H1 (cell line): Measurements from ENCODE around the gene AMH.

ENCODE experiments used
- ASH2L ChIP-seq: fragments of 200-600, 300-600 bp; sonication (generic); IDR thresholded peaks from one replicate; pipeline ENCODE4 v1.7.1; 2017; ENCODE audit warnings: low read length
- EZH2 ChIP-seq: fragments of 200-600 bp; sonication (generic); IDR thresholded peaks from 2 replicates; pipeline ENCODE4 v1.7.1; 2012; ENCODE audit warnings: low read depth, mild to moderate bottlenecking, moderate library complexity, low read length, inconsistent platforms; ENCODE audit not compliant: severe bottlenecking
- GTF2F1 ChIP-seq: IDR thresholded peaks from 2 replicates; pipeline ENCODE4 v1.6.1; 2012; ENCODE audit warnings: low read depth, low read length, improper control_type of control experiment, borderline replicate concordance
- HDAC6 ChIP-seq: IDR thresholded peaks from one replicate; pipeline ENCODE4 v1.7.1; 2012; ENCODE audit warnings: low read depth, mild to moderate bottlenecking, inconsistent platforms, low read length, moderate library complexity
- JUN ChIP-seq: IDR thresholded peaks from 2 replicates; pipeline ENCODE4 v1.6.1; 2011; ENCODE audit warnings: low read depth, mild to moderate bottlenecking, improper control_type of control experiment, low read length
- KDM4A ChIP-seq: IDR thresholded peaks from one replicate; pipeline ENCODE4 v1.7.1; 2012; ENCODE audit warnings: low read depth, mild to moderate bottlenecking, moderate library complexity, low read length, inconsistent platforms; ENCODE audit not compliant: severe bottlenecking
- POLR2A ChIP-seq, 2 experiments: IDR thresholded peaks; 1 replicate in 1 of 2; 2 replicates in 1 of 2; pipeline ENCODE4 v1.6.1; 2011; ENCODE audit warnings: low read depth in 2 of 2, low read length in 2 of 2, mild to moderate bottlenecking in 2 of 2; ENCODE audit errors: control extremely low read depth in 1 of 2
- SAP30 ChIP-seq: fragments of 300-600 bp; sonication (generic); IDR thresholded peaks from 2 replicates; pipeline ENCODE4 v1.7.1; 2012; ENCODE audit warnings: low read length, moderate library complexity, mild to moderate bottlenecking, inconsistent platforms; ENCODE audit not compliant: insufficient read depth, insufficient replicate concordance
- SP4 ChIP-seq: IDR thresholded peaks from 2 replicates; pipeline ENCODE4 v1.6.1; 2012; ENCODE audit warnings: low read length, inconsistent platforms
- YY1 ChIP-seq: IDR thresholded peaks from 2 replicates; pipeline ENCODE4 v1.6.1; 2011; ENCODE audit warnings: low read depth, mild to moderate bottlenecking, low read length
- TF ChIP-seq, protein P1 (sequence below), 3 experiments: IDR thresholded peaks; 1 replicate in 2 of 3; 2 replicates in 1 of 3; pipeline versions ENCODE4 v1.5.1 to v1.6.1; 2011; ENCODE audit warnings: low read length in 3 of 3, mild to moderate bottlenecking in 3 of 3, inconsistent platforms in 2 of 3, low read depth in 1 of 3, moderate library complexity in 1 of 3; ENCODE audit not compliant: insufficient read depth in 1 of 3; ENCODE audit errors: control extremely low read depth in 1 of 3

DNA sequence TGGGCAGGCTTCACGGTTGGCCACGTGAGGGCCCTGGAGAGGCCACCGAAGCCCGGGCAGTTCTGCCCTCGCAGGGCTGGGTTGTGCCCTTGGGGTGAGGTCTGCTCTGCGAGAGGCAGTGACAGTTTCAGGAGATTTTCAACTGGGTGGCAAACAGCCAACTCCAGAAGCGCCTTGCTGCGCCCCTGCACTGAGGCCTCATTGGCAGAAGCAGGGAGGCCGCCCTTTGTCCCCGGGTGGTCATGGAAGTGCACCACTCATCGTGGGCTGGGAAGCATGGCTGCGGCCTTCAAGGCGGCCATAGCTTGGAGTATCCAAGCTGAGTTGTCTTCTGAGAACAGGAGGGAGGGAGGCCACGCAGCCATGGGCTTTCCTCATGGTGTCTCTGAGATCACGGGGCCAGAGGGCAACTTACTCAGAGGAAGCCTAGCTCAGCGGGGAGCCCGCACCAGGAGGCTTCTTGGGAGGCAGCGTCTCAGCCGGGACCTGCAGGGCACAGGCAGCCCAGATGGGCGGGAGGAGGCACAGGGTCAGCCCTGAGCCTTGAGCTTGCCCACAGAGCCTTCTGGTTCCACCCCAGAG lies 27.8 kb upstream of the AMH start:
- no peak for TF ChIP-seq GTF2F1
- TF ChIP-seq, protein P1, sequence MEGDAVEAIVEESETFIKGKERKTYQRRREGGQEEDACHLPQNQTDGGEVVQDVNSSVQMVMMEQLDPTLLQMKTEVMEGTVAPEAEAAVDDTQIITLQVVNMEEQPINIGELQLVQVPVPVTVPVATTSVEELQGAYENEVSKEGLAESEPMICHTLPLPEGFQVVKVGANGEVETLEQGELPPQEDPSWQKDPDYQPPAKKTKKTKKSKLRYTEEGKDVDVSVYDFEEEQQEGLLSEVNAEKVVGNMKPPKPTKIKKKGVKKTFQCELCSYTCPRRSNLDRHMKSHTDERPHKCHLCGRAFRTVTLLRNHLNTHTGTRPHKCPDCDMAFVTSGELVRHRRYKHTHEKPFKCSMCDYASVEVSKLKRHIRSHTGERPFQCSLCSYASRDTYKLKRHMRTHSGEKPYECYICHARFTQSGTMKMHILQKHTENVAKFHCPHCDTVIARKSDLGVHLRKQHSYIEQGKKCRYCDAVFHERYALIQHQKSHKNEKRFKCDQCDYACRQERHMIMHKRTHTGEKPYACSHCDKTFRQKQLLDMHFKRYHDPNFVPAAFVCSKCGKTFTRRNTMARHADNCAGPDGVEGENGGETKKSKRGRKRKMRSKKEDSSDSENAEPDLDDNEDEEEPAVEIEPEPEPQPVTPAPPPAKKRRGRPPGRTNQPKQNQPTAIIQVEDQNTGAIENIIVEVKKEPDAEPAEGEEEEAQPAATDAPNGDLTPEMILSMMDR (IDR thresholded peaks at IDR 0.05; ENCODE audit: control extremely low read depth in 1 of 3, insufficient read depth in 1 of 3, low read depth in 1 of 3, low read length in 3 of 3), result no peak
- TF ChIP-seq SP4, result no peak
- TF ChIP-seq KDM4A, result no peak
- TF ChIP-seq JUN, result no peak
- no peak for TF ChIP-seq SAP30
- no peak for TF ChIP-seq EZH2
- TF ChIP-seq POLR2A (IDR thresholded peaks at IDR 0.05; ENCODE audit: control extremely low read depth in 1 of 2, low read depth in 2 of 2, low read length in 2 of 2), result no peak
- TF ChIP-seq HDAC6, result no peak
- TF ChIP-seq ASH2L, result no peak
- TF ChIP-seq YY1, result no peak
